WI38 (cell line): ENCODE measurements around the gene ROBO2.

Source experiments
- H3K4me3 ChIP-seq: 2 replicates; pipeline ENCODE4 v1.5.1; 2011; ENCODE audit warnings: low read depth, mild to moderate bottlenecking, control low read depth, low read length
- CTCF ChIP-seq: IDR thresholded peaks from 2 replicates; pipeline ENCODE4 v1.5.1; 2012; ENCODE audit warnings: low read depth, mild to moderate bottlenecking, control low read depth, low read length

Gene ROBO2

DNA sequence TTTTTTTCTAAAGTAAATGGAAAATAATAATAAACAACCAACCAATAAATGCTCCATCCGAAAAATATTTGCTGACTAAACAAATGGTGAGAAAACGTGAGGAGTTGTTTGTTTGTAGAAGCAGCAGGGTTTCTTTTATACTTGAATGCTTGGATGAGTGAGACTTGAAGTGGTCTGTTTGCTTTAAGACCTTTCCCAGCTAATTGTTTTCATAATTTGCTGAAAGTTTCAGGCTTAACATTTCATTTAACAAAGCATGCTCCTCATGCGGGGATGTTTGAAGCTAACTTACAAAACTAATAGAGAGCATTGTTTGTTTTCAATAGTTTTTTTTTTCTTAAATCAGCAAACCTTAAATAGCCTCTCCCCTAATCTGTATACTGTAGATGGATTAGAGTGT is 484.6 kb downstream of the ROBO2 start:
- TF ChIP-seq CTCF, result no peak
- H3K4me3 ChIP-seq, result no peak overlapping the region

DNA sequence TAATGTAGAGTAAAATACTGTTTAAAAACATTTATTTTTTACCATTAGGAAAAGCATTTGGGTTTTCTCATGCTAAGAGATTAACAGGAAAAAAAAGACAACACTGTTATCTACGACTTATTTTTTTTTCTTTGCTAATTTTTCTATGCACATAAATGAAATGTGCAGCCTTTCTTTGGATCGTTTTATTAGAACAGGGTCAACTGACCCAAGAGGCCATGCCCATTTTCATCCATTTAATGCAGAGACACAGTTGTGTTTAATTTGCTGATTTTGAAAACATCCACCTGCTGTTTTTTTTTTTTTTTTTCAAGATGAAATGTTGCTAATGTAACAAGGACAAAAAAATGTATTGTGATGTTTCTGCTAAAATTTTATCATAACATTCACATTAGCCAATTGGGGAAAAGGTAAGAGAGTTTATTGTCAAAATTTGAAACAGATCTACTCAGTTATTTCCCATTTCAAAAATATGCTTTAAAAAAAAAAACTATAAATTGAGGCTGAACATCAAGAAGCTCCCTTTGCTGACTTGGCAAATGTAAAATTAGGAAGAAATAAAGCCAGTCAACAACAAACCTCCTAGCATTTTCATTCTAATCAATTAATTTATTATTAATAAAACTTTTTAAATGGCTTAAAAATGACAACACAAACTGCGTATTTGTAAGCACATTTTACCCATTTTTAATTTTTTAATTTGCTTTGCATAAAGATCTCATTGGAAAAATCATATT is 485.2 kb downstream of the ROBO2 start:
- TF ChIP-seq CTCF, result no peak

DNA sequence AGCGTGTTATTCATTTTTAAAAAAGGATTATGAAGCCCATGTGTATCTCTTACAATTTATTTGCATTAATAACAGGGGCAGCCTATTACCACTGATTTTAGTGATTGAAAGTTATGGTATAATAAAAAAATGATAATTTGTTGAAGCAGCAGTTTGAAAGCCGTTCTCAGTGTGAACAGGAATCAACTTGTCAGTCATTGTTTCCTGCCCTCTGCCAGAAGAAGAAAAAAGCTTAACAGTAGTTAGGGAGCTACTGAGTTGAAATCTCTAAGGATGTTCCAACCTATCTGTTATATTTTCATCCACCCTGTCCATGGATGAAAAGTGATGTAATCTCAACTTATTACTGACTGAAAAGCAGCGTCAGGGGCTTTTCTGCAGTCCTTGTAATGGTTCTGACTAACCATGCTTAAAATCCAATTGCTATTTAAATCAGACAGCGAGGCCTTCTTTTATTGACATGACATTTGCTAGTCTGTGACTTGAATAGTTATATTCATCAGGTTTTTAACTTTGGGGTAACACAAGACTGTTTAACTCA is 486.7 kb downstream of the ROBO2 start:
- no peak overlapping the region for H3K4me3 ChIP-seq
- no peak for TF ChIP-seq CTCF

More for the DNA sequence above, 485.2 kb downstream of the ROBO2 start:
- H3K4me3 ChIP-seq, result no peak overlapping the region

DNA sequence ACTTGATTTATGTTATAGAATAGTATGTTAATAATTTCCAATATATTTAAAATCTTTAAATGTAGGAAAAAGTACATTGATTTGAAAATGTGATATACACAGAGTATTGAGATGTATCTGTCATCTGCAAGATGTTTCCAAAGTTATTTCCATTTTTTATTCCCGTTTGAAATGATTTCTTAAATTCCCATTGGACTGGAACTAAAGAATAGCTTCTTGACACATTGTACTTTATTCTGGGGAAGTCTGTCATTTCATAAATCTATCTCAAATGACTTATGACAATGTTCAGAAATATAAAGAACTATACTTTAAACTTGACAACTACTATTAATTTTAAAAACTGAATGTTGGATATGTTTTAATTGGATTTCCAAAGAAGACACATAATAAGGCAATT is 489.6 kb downstream of the ROBO2 start:
- no peak overlapping the region for H3K4me3 ChIP-seq
- TF ChIP-seq CTCF, result no peak

- H3K4me3 ChIP-seq, result no peak overlapping the region
- TF ChIP-seq CTCF, result no peak
Measured at GRCh38 chr3:77530870-77531269, 491.0 kb downstream of the ROBO2 start.

- no peak overlapping the region for H3K4me3 ChIP-seq
- no peak for TF ChIP-seq CTCF
Measured at GRCh38 chr3:77535116-77535515, 495.2 kb downstream of the ROBO2 start.

DNA sequence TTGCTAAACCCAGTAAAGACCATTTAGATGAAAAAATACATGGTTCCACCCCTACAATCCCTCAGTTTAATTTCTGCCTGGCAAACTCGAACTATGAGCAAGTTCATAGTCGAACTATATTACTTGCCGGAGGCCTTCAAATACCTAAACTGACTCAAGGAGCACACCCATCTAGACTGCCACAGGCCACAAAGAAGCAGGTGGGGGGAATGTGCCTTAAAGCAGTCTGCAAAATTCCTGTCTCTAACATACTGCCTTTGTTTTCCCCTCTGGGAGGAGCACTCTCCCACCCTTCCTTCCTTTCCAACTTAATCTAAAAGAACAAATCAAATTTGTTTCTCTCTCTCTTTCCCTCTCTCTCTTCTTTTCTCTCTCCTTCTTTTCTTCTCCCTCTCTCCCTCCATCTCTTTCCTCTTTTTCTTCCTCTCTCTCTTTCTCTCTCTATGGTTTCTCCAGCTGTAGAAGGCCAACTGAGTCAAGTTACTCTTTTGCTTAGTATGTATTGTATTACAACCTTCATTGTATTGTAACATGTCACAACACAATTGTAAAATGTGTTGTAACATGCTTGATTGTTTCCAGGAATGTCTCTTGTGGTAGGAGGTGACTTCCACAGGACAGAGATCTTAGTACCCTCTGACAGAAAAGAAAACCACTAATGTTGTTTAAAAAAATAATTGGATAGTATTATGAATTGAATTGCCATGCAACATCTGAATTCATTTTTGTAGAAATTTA is 496.3 kb downstream of the ROBO2 start:
- TF ChIP-seq CTCF, result no peak
- H3K4me3 ChIP-seq, result no peak overlapping the region
